HG03103 (cell line): ENCODE measurements around the gene GLYR1.

Experiments used
- ATAC-seq: cut with Tn5 transposase; IDR thresholded peaks from one replicate; pipeline ENCODE4 v1.9.1; 2021; ENCODE audit warnings: low read depth; ENCODE audit not compliant: unreplicated experiment

Gene GLYR1

GRCh38 chr16:4768549-4769305, 78.4 kb downstream of the GLYR1 start:
- ATAC-seq: peak; percentile 66

GRCh38 chr16:4767872-4768548, 79.1 kb downstream of the GLYR1 start:
- no peak for ATAC-seq

- ATAC-seq: peak; percentile 77
Observed at GRCh38 chr16:4766875-4767628, 80.0 kb downstream of the GLYR1 start, which contains the start of gene ZNF500. ZNF500 (minus strand) TSS chr16:4767162; CDS start chr16:4765978, 1,184 bp downstream.

GRCh38 chr16:4765511-4766474, 81.3 kb downstream of the GLYR1 start:
- no peak for ATAC-seq

- ATAC-seq: no peak
Observed at GRCh38 chr16:4763791-4764190, 83.3 kb downstream of the GLYR1 start.

- no peak for ATAC-seq
Observed at GRCh38 chr16:4762205-4762604, 84.9 kb downstream of the GLYR1 start.

- no peak for ATAC-seq
Observed at GRCh38 chr16:4760221-4760910, 86.7 kb downstream of the GLYR1 start.

GRCh38 chr16:4755687-4756086, 91.4 kb downstream of the GLYR1 start:
- ATAC-seq: no peak

- no peak for ATAC-seq
Observed at GRCh38 chr16:4754865-4755264, 92.2 kb downstream of the GLYR1 start.

GRCh38 chr16:4753227-4753626, 93.9 kb downstream of the GLYR1 start:
- no peak for ATAC-seq
